Activated naive CD8-positive, alpha-beta T cell treated with anti-CD3 and anti-CD28 coated beads, Interleukin-2, amount 10 ng/mL, durations not matched to agents 7 days and 5 days (primary cell): ENCODE data around the gene PPP1R13L. TPM values are rescaled to one million over a fixed set of nuclear protein-coding genes. Genes with fewer than 3 reads are reported as not detected.
A peak's percentile ranks its signal among the peaks of the same experiment; 100 is the strongest.

Experiments used
- ATAC-seq: fragments of 150-1000 bp; cut with Tn5 transposase; one replicate; pipeline ENCODE4 v1.10.0; 2021; ENCODE audit warnings: low read depth, moderate library complexity
- POLR2A ChIA-PET: fragments of 350-600 bp; sonication (Branson Sonifier 250); formaldehyde crosslinking; loops from one replicate; lab custom pipeline; 2021; ENCODE audit warnings: antibody characterized with exemption; lab: Charles Lee
- DNase-seq: peaks from one replicate; pipeline ENCODE4 v3.0.0; 2021
- H3K27ac Mint-ChIP-seq: one replicate; pipeline ENCODE4 v1.8.0; 2022; ENCODE audit warnings: mild to moderate bottlenecking, mixed read lengths
- H3K27me3 Mint-ChIP-seq: one replicate; pipeline ENCODE4 v1.8.0; 2022; ENCODE audit warnings: mild to moderate bottlenecking, moderate library complexity, mixed read lengths
- H3K36me3 Mint-ChIP-seq: one replicate; pipeline ENCODE4 v1.8.0; 2021; ENCODE audit warnings: mild to moderate bottlenecking, mixed read lengths
- H3K4me1 Mint-ChIP-seq: one replicate; pipeline ENCODE4 v1.8.0; 2021; ENCODE audit warnings: mixed read lengths
- H3K4me3 Mint-ChIP-seq: one replicate; pipeline ENCODE4 v1.8.0; 2022; ENCODE audit warnings: mild to moderate bottlenecking, moderate library complexity, mixed read lengths
- H3K9me3 Mint-ChIP-seq: one replicate; pipeline ENCODE4 v1.8.0; 2021; ENCODE audit warnings: mixed read lengths
- total RNA-seq, 2 experiments: library from RNA; stranded (reverse); gene quantifications; one replicate each; pipeline ENCODE4 v1.2.3, GENCODE V29; 2021

Gene PPP1R13L
- total RNA-seq, 2 experiments from 2014 or later, result 20.2 to 25.7 TPM

- ATAC-seq, result peak; percentile 100
- POLR2A ChIA-PET, result interaction anchor here (0.5 to 1.3 kb wide), 4 partner anchors 16 to 35 kb away, joined by 3 to 4 read pairs (median 3); no protein-coding TSS in a partner anchor
- H3K27ac Mint-ChIP-seq, result peak within 1 kb of the TSS; percentile 99
- no peaks in the 10 kb centered on the region for H3K36me3 Mint-ChIP-seq
- H3K4me3 Mint-ChIP-seq, result peak within 1 kb of the TSS; percentile 96
- peaks cover 5% of the 10 kb centered on the region for H3K27me3 Mint-ChIP-seq
- DNase-seq, result peak; percentile 99
- H3K4me1 Mint-ChIP-seq, result peaks cover 14% of the 10 kb centered on the region
- no peaks in the 10 kb centered on the region for H3K9me3 Mint-ChIP-seq
These were observed 34.3 kb downstream of the PPP1R13L start, which contains the start of gene ERCC2 for GRCh38 chr19:45370410-45371204. Gene ERCC2, minus strand, starts transcription at chr19:45370573. Its CDS starts 33 bp downstream, at chr19:45370540.

- H3K4me1 Mint-ChIP-seq, result peaks cover 14% of the 10 kb centered on the region
- no peaks in the 10 kb centered on the region for H3K9me3 Mint-ChIP-seq
- ATAC-seq (no peak), DNase-seq (no peak)
- no peak overlapping the region for H3K27ac Mint-ChIP-seq
- H3K36me3 Mint-ChIP-seq, result no peaks in the 10 kb centered on the region
- POLR2A ChIA-PET, result no interaction called here
- peak overlapping the region; percentile 54 for H3K4me3 Mint-ChIP-seq
- peaks cover 3% of the 10 kb centered on the region for H3K27me3 Mint-ChIP-seq
These were observed 36.0 kb downstream of the PPP1R13L start for GRCh38 chr19:45368737-45369340.

GRCh38 chr19:45368127-45368526 is 36.7 kb downstream of the PPP1R13L start:
- no peak for ATAC-seq
- H3K9me3 Mint-ChIP-seq, result no peaks in the 10 kb centered on the region
- no peaks in the 10 kb centered on the region for H3K36me3 Mint-ChIP-seq
- peaks cover 14% of the 10 kb centered on the region for H3K4me1 Mint-ChIP-seq
- no peak for DNase-seq
- no peak overlapping the region for H3K4me3 Mint-ChIP-seq
- POLR2A ChIA-PET, result no interaction called here
- H3K27ac Mint-ChIP-seq, result no peak overlapping the region
- peaks cover 3% of the 10 kb centered on the region for H3K27me3 Mint-ChIP-seq

GRCh38 chr19:45364696-45365095 is 40.2 kb downstream of the PPP1R13L start:
- no peak for ATAC-seq
- no peaks in the 10 kb centered on the region for H3K27me3 Mint-ChIP-seq
- H3K27ac Mint-ChIP-seq, result no peak overlapping the region
- POLR2A ChIA-PET, result no interaction called here
- H3K9me3 Mint-ChIP-seq, result no peaks in the 10 kb centered on the region
- H3K36me3 Mint-ChIP-seq, result peaks cover 5% of the 10 kb centered on the region
- no peak for DNase-seq
- H3K4me3 Mint-ChIP-seq, result no peak overlapping the region
- peaks cover 9% of the 10 kb centered on the region for H3K4me1 Mint-ChIP-seq

GRCh38 chr19:45363861-45364459 is 40.9 kb downstream of the PPP1R13L start:
- peaks cover 5% of the 10 kb centered on the region for H3K36me3 Mint-ChIP-seq
- DNase-seq (no peak), ATAC-seq (no peak)
- H3K27ac Mint-ChIP-seq, result no peak overlapping the region
- H3K4me3 Mint-ChIP-seq, result no peak overlapping the region
- H3K9me3 Mint-ChIP-seq, result no peaks in the 10 kb centered on the region
- no peaks in the 10 kb centered on the region for H3K27me3 Mint-ChIP-seq
- POLR2A ChIA-PET, result no interaction called here
- peaks cover 8% of the 10 kb centered on the region for H3K4me1 Mint-ChIP-seq

- no peak overlapping the region for H3K4me3 Mint-ChIP-seq
These were observed 42.6 kb downstream of the PPP1R13L start for GRCh38 chr19:45362291-45362690.

GRCh38 chr19:45361608-45362007 is 43.3 kb downstream of the PPP1R13L start:
- no peaks in the 10 kb centered on the region for H3K9me3 Mint-ChIP-seq
- peaks cover 5% of the 10 kb centered on the region for H3K36me3 Mint-ChIP-seq
- H3K27ac Mint-ChIP-seq, result no peak overlapping the region
- H3K27me3 Mint-ChIP-seq, result no peaks in the 10 kb centered on the region
- peaks cover 3% of the 10 kb centered on the region for H3K4me1 Mint-ChIP-seq
- POLR2A ChIA-PET, result no interaction called here
- DNase-seq (no peak), ATAC-seq (no peak)
- H3K4me3 Mint-ChIP-seq, result no peak overlapping the region

More at GRCh38 chr19:45362291-45362690, 42.6 kb downstream of the PPP1R13L start:
- Mint-ChIP-seq H3K36me3 (peaks cover 5% of the 10 kb centered on the region), H3K4me1 (peaks cover 3% of the 10 kb centered on the region), H3K27me3 (no peaks in the 10 kb centered on the region), H3K27ac (no peak overlapping the region), H3K9me3 (no peaks in the 10 kb centered on the region)
- POLR2A ChIA-PET, result no interaction called here
- ATAC-seq (no peak), DNase-seq (no peak)

GRCh38 chr19:45358213-45358792 is 46.6 kb downstream of the PPP1R13L start:
- H3K4me3 Mint-ChIP-seq, result no peak overlapping the region
- ATAC-seq, result no peak
- H3K4me1 Mint-ChIP-seq, result peaks cover 4% of the 10 kb centered on the region
- POLR2A ChIA-PET, result no interaction called here
- no peak for DNase-seq
- H3K27me3 Mint-ChIP-seq, result no peaks in the 10 kb centered on the region
- peaks cover 12% of the 10 kb centered on the region for H3K36me3 Mint-ChIP-seq
- peak overlapping the region; percentile 30 for H3K27ac Mint-ChIP-seq
- no peaks in the 10 kb centered on the region for H3K9me3 Mint-ChIP-seq

GRCh38 chr19:45357445-45357783 is 47.5 kb downstream of the PPP1R13L start:
- Mint-ChIP-seq H3K27me3 (no peaks in the 10 kb centered on the region), H3K9me3 (no peaks in the 10 kb centered on the region), H3K36me3 (peaks cover 12% of the 10 kb centered on the region), H3K4me1 (peaks cover 4% of the 10 kb centered on the region), H3K27ac (no peak overlapping the region), H3K4me3 (no peak overlapping the region)
- POLR2A ChIA-PET, result interaction anchor here (0.6 kb wide), 1 partner anchor 29 kb away, joined by 5 read pairs; no protein-coding TSS in a partner anchor
- DNase-seq (no peak), ATAC-seq (no peak)

GRCh38 chr19:45356760-45357444 is 48.0 kb downstream of the PPP1R13L start:
- peaks cover 4% of the 10 kb centered on the region for H3K4me1 Mint-ChIP-seq
- no peak for ATAC-seq

GRCh38 chr19:45355910-45356309 is 49.0 kb downstream of the PPP1R13L start:
- Mint-ChIP-seq H3K27ac (no peak overlapping the region), H3K27me3 (no peaks in the 10 kb centered on the region), H3K9me3 (no peaks in the 10 kb centered on the region), H3K4me3 (no peak overlapping the region), H3K4me1 (peaks cover 4% of the 10 kb centered on the region), H3K36me3 (peaks cover 7% of the 10 kb centered on the region)
- ATAC-seq, result no peak
- POLR2A ChIA-PET, result no interaction called here
- DNase-seq, result no peak

More at GRCh38 chr19:45356760-45357444, 48.0 kb downstream of the PPP1R13L start:
- Mint-ChIP-seq H3K36me3 (peaks cover 12% of the 10 kb centered on the region), H3K27ac (no peak overlapping the region), H3K9me3 (no peaks in the 10 kb centered on the region), H3K4me3 (no peak overlapping the region), H3K27me3 (no peaks in the 10 kb centered on the region)
- DNase-seq, result no peak
- POLR2A ChIA-PET, result no interaction called here

GRCh38 chr19:45355402-45355801 is 49.5 kb downstream of the PPP1R13L start:
- POLR2A ChIA-PET, result no interaction called here
- H3K4me3 Mint-ChIP-seq, result no peak overlapping the region
- H3K27me3 Mint-ChIP-seq, result no peaks in the 10 kb centered on the region
- H3K27ac Mint-ChIP-seq, result no peak overlapping the region
- H3K36me3 Mint-ChIP-seq, result peaks cover 7% of the 10 kb centered on the region
- DNase-seq (no peak), ATAC-seq (no peak)
- peaks cover 4% of the 10 kb centered on the region for H3K4me1 Mint-ChIP-seq
- no peaks in the 10 kb centered on the region for H3K9me3 Mint-ChIP-seq
